GM13977 (cell line): ENCODE results near the gene ASIC2.

Source experiments
- DNase-seq: peaks from one replicate; pipeline ENCODE4 v3.0.0; 2012; ENCODE audit warnings: low spot score
- in situ Hi-C: fragments of 300-500 bp; cut with MboI; formaldehyde crosslinking; loops from one replicate; pipeline ENCODE4 v1.12.0; 2022; ENCODE audit warnings: low sequenced_read_pairs, low pct_unique_long_range_greater_than_20kb, mixed read lengths, inconsistent platforms; ENCODE audit not compliant: unreplicated experiment
- TF ChIP-seq, protein P1 (sequence below): IDR thresholded peaks from 2 replicates; pipeline ENCODE4 v1.5.1; 2012; ENCODE audit warnings: mild to moderate bottlenecking, control low read depth; ENCODE audit not compliant: insufficient read depth; ENCODE audit errors: extremely low read depth, missing control alignments

Gene ASIC2

GRCh38 chr17:33241390-33241789 is 51.7 kb downstream of the ASIC2 start:
- no peak for DNase-seq
- TF ChIP-seq, protein P1, sequence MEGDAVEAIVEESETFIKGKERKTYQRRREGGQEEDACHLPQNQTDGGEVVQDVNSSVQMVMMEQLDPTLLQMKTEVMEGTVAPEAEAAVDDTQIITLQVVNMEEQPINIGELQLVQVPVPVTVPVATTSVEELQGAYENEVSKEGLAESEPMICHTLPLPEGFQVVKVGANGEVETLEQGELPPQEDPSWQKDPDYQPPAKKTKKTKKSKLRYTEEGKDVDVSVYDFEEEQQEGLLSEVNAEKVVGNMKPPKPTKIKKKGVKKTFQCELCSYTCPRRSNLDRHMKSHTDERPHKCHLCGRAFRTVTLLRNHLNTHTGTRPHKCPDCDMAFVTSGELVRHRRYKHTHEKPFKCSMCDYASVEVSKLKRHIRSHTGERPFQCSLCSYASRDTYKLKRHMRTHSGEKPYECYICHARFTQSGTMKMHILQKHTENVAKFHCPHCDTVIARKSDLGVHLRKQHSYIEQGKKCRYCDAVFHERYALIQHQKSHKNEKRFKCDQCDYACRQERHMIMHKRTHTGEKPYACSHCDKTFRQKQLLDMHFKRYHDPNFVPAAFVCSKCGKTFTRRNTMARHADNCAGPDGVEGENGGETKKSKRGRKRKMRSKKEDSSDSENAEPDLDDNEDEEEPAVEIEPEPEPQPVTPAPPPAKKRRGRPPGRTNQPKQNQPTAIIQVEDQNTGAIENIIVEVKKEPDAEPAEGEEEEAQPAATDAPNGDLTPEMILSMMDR = no peak
- in situ Hi-C loops = no loop called here

- no peak for DNase-seq
- TF ChIP-seq, protein P1 = no peak
- in situ Hi-C loops = no loop called here
Measured at GRCh38 chr17:33240362-33240761, 52.7 kb downstream of the ASIC2 start.

DNA sequence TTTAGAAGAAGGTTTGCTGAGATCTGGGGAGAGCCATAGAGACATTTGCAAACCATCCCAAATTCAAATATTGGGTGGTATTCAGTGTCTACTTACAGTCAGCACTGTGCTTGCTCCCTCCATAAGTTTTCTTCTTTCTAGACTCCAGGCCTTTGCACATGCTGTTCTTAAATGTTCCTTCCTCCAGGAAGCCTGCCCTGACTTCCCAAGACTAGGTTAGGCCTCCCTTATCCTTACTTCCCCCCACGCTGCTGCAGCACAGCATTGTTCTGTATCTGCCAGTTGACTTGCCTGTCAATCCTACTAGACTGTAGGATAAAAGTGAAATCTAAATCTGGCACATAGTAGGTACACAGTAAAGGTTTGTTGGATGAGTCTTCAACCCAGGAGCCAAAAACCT is 53.4 kb downstream of the ASIC2 start:
- in situ Hi-C loops = no loop called here
- no peak for DNase-seq
- TF ChIP-seq, protein P1 = no peak

- TF ChIP-seq, protein P1 = no peak
- in situ Hi-C loops = no loop called here
- no peak for DNase-seq
Measured at GRCh38 chr17:33234930-33235685, 58.0 kb downstream of the ASIC2 start.

DNA sequence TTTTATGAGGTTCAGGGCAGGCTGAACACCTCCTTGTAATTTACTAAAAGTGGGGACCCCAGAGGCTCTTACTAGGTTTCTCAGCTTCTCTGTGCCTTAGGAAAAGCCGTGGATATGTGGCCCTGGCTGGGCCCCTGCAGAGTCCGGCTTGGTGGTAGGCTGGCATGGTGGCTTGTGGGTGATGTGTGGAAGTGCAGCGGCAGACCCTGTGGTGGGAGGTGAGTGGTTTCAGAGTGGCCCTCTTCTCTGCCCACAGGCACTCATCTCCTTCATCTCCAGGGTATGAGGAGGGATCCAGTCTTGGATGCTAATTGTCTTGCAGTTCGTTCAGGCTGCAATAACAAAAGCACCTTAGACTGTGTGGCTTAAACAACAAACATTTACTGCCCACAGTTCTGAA is 58.9 kb downstream of the ASIC2 start:
- DNase-seq = no peak
- in situ Hi-C loops = no loop called here
- TF ChIP-seq, protein P1 = no peak

GRCh38 chr17:33233811-33234177 is 59.3 kb downstream of the ASIC2 start:
- no peak for DNase-seq
- in situ Hi-C loops = no loop called here

More at GRCh38 chr17:33233811-33234177, 59.3 kb downstream of the ASIC2 start:
- TF ChIP-seq, protein P1 = no peak
